H1 (cell line): Measurements from ENCODE around the gene BNIP5. TPM values are rescaled to one million over a fixed set of nuclear protein-coding genes. Genes with fewer than 3 reads are reported as not detected.

ENCODE experiments used
- CTCF ChIA-PET: fragments of 300-600 bp; sonication (Branson Sonifier 250); formaldehyde crosslinking; loops from one replicate; lab custom pipeline; 2021; ENCODE audit not compliant: partially characterized antibody; lab: Charles Lee
- POLR2A ChIA-PET: fragments of 300-600 bp; sonication (Branson Sonifier 250); formaldehyde crosslinking; loops from one replicate; lab custom pipeline; 2021; ENCODE audit warnings: inconsistent platforms; ENCODE audit not compliant: partially characterized antibody; lab: Charles Lee
- DNase-seq, 2 experiments: peaks; one replicate each; pipeline versions ENCODE4 v3.0.0 to v3.0.0-alpha.2; 2010 to 2022; ENCODE audit warnings: low spot score in 2 of 2, low read depth in 1 of 2, mixed read lengths in 1 of 2
- FAIRE-seq: peaks from 2 replicates; lab custom pipeline; 2011; peaks lifted over from hg19 to GRCh38; lab: Jason Lieb, UNC
- H2AFZ ChIP-seq: 2 replicates; pipeline ENCODE4 v1.8.1; 2012; ENCODE audit warnings: low read length, inconsistent platforms
- H2AK5ac ChIP-seq: 2 replicates; pipeline ENCODE4 v1.6.1; 2013; ENCODE audit warnings: low read depth, low read length
- H2BK120ac ChIP-seq: replicated peaks from 2 replicates; pipeline ENCODE3; 2013; ENCODE audit warnings: low read depth, low read length, inconsistent platforms
- H2BK12ac ChIP-seq: 2 replicates; pipeline ENCODE4 v1.6.1; 2013; ENCODE audit warnings: low read depth, low read length
- H2BK15ac ChIP-seq: 2 replicates; pipeline ENCODE4 v1.6.1; 2013; ENCODE audit warnings: low read length
- H2BK20ac ChIP-seq: 2 replicates; pipeline ENCODE4 v1.6.1; 2013; ENCODE audit warnings: low read length
- H2BK5ac ChIP-seq: 2 replicates; pipeline ENCODE4 v1.6.1; 2013; ENCODE audit warnings: low read depth, low read length
- H3K14ac ChIP-seq: 2 replicates; pipeline ENCODE4 v1.6.1; 2013; ENCODE audit warnings: inconsistent platforms; ENCODE audit not compliant: insufficient read length
- H3K18ac ChIP-seq: 2 replicates; pipeline ENCODE4 v1.6.1; 2013; ENCODE audit warnings: low read length; ENCODE audit errors: extremely low read depth
- H3K23ac ChIP-seq: 2 replicates; pipeline ENCODE4 v1.6.1; 2013; ENCODE audit warnings: inconsistent platforms; ENCODE audit not compliant: insufficient read length
- H3K23me2 ChIP-seq: 2 replicates; pipeline ENCODE4 v1.6.1; 2013; ENCODE audit warnings: low read depth, low read length
- H3K27ac ChIP-seq: 2 replicates; pipeline ENCODE4 v1.6.1; 2011; ENCODE audit warnings: low read depth, low read length, inconsistent platforms
- H3K27me3 ChIP-seq, 4 experiments: replicated peaks in 1 of 4; 1 replicate in 1 of 4; 2 replicates in 3 of 4; pipeline versions ENCODE4 v1.6.1 to v1.8.1; 2011 to 2013; ENCODE audit warnings: low read length in 3 of 4, mild to moderate bottlenecking in 3 of 4, inconsistent platforms in 2 of 4, mixed read lengths in 2 of 4, moderate library complexity in 1 of 4; ENCODE audit not compliant: control insufficient read depth in 3 of 4, insufficient read depth in 3 of 4; ENCODE audit errors: extremely low read depth in 1 of 4
- H3K36me3 ChIP-seq, 4 experiments: 2 replicates each; pipeline versions ENCODE4 v1.6.1 to v1.8.1; 2011 to 2013; ENCODE audit warnings: mild to moderate bottlenecking in 4 of 4, low read length in 3 of 4, moderate library complexity in 2 of 4, control low read depth in 1 of 4, inconsistent platforms in 1 of 4; ENCODE audit not compliant: insufficient read depth in 4 of 4, control insufficient read depth in 2 of 4
- H3K4ac ChIP-seq: replicated peaks from 2 replicates; pipeline ENCODE3; 2013; ENCODE audit warnings: low read length, low read depth, mixed read lengths, inconsistent platforms; ENCODE audit not compliant: insufficient read length
- H3K4me1 ChIP-seq, 4 experiments: replicated peaks in 1 of 4; 1 replicate in 1 of 4; 2 replicates in 3 of 4; pipeline versions ENCODE4 v1.6.1 to v1.8.1; 2011 to 2013; ENCODE audit warnings: low read length in 3 of 4, inconsistent platforms in 2 of 4, mixed read lengths in 1 of 4; ENCODE audit not compliant: insufficient read depth in 4 of 4, control insufficient read depth in 3 of 4
- H3K4me2 ChIP-seq, 2 experiments: 2 replicates each; pipeline versions ENCODE4 v1.6.1 to v1.8.1; 2011 to 2013; ENCODE audit warnings: low read depth in 2 of 2, low read length in 2 of 2, control low read depth in 1 of 2, inconsistent platforms in 1 of 2, mild to moderate bottlenecking in 1 of 2; ENCODE audit not compliant: insufficient read depth in 1 of 2
- H3K4me3 ChIP-seq, 4 experiments: fragments of 200-600, 300-600 bp in 1 of 4; sonication (generic), shearing (Covaris generic), sonication (Bioruptor Twin) in 1 of 4; 2 replicates each; pipeline versions ENCODE4 v1.5.1 to v1.8.1; 2011 to 2016; ENCODE audit warnings: low read length in 4 of 4, low read depth in 3 of 4, control low read depth in 2 of 4, inconsistent platforms in 2 of 4, mild to moderate bottlenecking in 2 of 4, mixed read lengths in 1 of 4, moderate library complexity in 1 of 4; ENCODE audit not compliant: insufficient read depth in 2 of 4; ENCODE audit errors: extremely low read depth in 1 of 4
- H3K56ac ChIP-seq: replicated peaks from 2 replicates; pipeline ENCODE3; 2013; ENCODE audit warnings: low read depth, mild to moderate bottlenecking, mixed read lengths, low read length, inconsistent platforms; ENCODE audit not compliant: insufficient read length
- H3K79me1 ChIP-seq: 2 replicates; pipeline ENCODE4 v1.6.1; 2013; ENCODE audit warnings: low read depth, low read length, control low read depth
- H3K79me2 ChIP-seq, 2 experiments: 2 replicates each; pipeline versions ENCODE4 v1.6.1 to v1.8.1; 2012 to 2013; ENCODE audit warnings: low read length in 2 of 2, mild to moderate bottlenecking in 2 of 2, inconsistent platforms in 1 of 2; ENCODE audit not compliant: insufficient read depth in 2 of 2, control insufficient read depth in 1 of 2
- H3K9ac ChIP-seq, 4 experiments: replicated peaks in 1 of 4; 1 replicate in 1 of 4; 2 replicates in 3 of 4; pipeline versions ENCODE4 v1.6.1 to v1.8.1; 2011 to 2013; ENCODE audit warnings: low read depth in 3 of 4, low read length in 3 of 4, control low read depth in 2 of 4, mild to moderate bottlenecking in 2 of 4, moderate library complexity in 2 of 4, inconsistent platforms in 1 of 4; ENCODE audit errors: extremely low read depth in 1 of 4
- H3K9me3 ChIP-seq, 2 experiments: 2 replicates each; pipeline versions ENCODE4 v1.6.1 to v1.8.1; 2012 to 2013; ENCODE audit warnings: mild to moderate bottlenecking in 2 of 2, moderate library complexity in 2 of 2, control low read depth in 1 of 2, inconsistent platforms in 1 of 2, low read depth in 1 of 2, low read length in 1 of 2, mixed read lengths in 1 of 2; ENCODE audit not compliant: insufficient read depth in 2 of 2
- H4K20me1 ChIP-seq, 2 experiments: replicated peaks in 1 of 2; 2 replicates each; pipeline versions ENCODE3 to v1.8.1; 2011 to 2013; ENCODE audit warnings: inconsistent platforms in 2 of 2, low read length in 2 of 2, mild to moderate bottlenecking in 1 of 2; ENCODE audit not compliant: insufficient read depth in 2 of 2, control insufficient read depth in 1 of 2
- H4K5ac ChIP-seq: 2 replicates; pipeline ENCODE4 v1.6.1; 2013; ENCODE audit warnings: low read length, low read depth, mixed read lengths, inconsistent platforms; ENCODE audit not compliant: insufficient read length
- H4K8ac ChIP-seq: 2 replicates; pipeline ENCODE4 v1.8.0; 2013; ENCODE audit warnings: mild to moderate bottlenecking, moderate library complexity, low read length, inconsistent platforms; ENCODE audit not compliant: insufficient read depth; ENCODE audit errors: extremely low read depth
- H4K91ac ChIP-seq: replicated peaks from 2 replicates; pipeline ENCODE3; 2013; ENCODE audit warnings: low read length, mixed read lengths, inconsistent platforms; ENCODE audit not compliant: insufficient read length
- BACH1 ChIP-seq: IDR thresholded peaks from 2 replicates; pipeline ENCODE4 v1.6.1; 2012; ENCODE audit warnings: low read length, improper control_type of control experiment
- BCL11A ChIP-seq, 2 experiments: IDR thresholded peaks; one replicate each; pipeline ENCODE4 v1.6.1; 2011; ENCODE audit warnings: low read depth in 2 of 2, low read length in 2 of 2, mild to moderate bottlenecking in 2 of 2
- CBX8 ChIP-seq: fragments of 300-800, 300-1000 bp; sonication (generic); IDR thresholded peaks from 2 replicates; pipeline ENCODE4 v1.7.1; 2016; ENCODE audit warnings: low read depth, low read length, borderline replicate concordance
- CHD1 ChIP-seq: IDR thresholded peaks from 2 replicates; pipeline ENCODE4 v1.6.1; 2012; ENCODE audit warnings: low read depth, low read length, improper control_type of control experiment
- FOSL1 ChIP-seq: IDR thresholded peaks from 2 replicates; pipeline ENCODE4 v1.6.1; 2011; ENCODE audit warnings: mild to moderate bottlenecking, low read depth, low read length, moderate library complexity; ENCODE audit not compliant: insufficient read depth
- JUND ChIP-seq: IDR thresholded peaks from 2 replicates; pipeline ENCODE4 v1.6.1; 2011; ENCODE audit warnings: mild to moderate bottlenecking, improper control_type of control experiment, low read length
- PHF8 ChIP-seq: fragments of 200-600 bp; sonication (generic); conservative IDR thresholded peaks from 2 replicates; pipeline ENCODE4 v1.7.1; 2012; ENCODE audit warnings: low read depth, mild to moderate bottlenecking, inconsistent platforms, low read length, moderate library complexity
- RXRA ChIP-seq: IDR thresholded peaks from 2 replicates; pipeline ENCODE4 v1.6.1; 2011; ENCODE audit warnings: low read depth, mild to moderate bottlenecking, low read length, moderate library complexity; ENCODE audit not compliant: insufficient read depth
- SIRT6 ChIP-seq: IDR thresholded peaks from one replicate; pipeline ENCODE4 v1.7.1; 2012; ENCODE audit warnings: low read length, inconsistent platforms
- TAF7 ChIP-seq: optimal IDR thresholded peaks from 2 replicates; pipeline ENCODE3; 2011; ENCODE audit warnings: low read depth, mild to moderate bottlenecking, inconsistent platforms, low read length, moderate library complexity, borderline replicate concordance
- YY1 ChIP-seq: IDR thresholded peaks from 2 replicates; pipeline ENCODE4 v1.6.1; 2011; ENCODE audit warnings: low read depth, mild to moderate bottlenecking, low read length
- WGBS, 2 experiments: shearing (Covaris generic) in 1 of 2; methylation state at CpG; one replicate each; pipeline versions ENCODE4 v1.1.6 to v1.1.7; 2013 to 2015; ENCODE audit warnings: low lambda C conversion rate in 2 of 2, mixed read lengths in 2 of 2, inconsistent platforms in 1 of 2, low coverage in 1 of 2, missing lambda C conversion rate in 1 of 2; ENCODE audit not compliant: insufficient replicate concordance in 2 of 2, insufficient coverage in 1 of 2, insufficient read length in 1 of 2; ENCODE audit errors: extremely low coverage in 1 of 2, missing lambda C conversion rate in 1 of 2; 5-methylcytosine and 5-hydroxymethylcytosine counted together
- polyA plus RNA-seq, 7 experiments: library from polyadenylated mRNA; depleted of rRNA in 3 of 7; stranded (reverse) in 5 of 7; unstranded in 2 of 7; fragments of >200 nt in 5 of 7; fragments of 200-250 nt in 2 of 7; gene quantifications; 1 replicate in 5 of 7; 2 replicates in 1 of 7; 4 replicates in 1 of 7; pipeline versions ENCODE4 v1.2.1 to v1.2.3, GENCODE V29; 2011 to 2013; ENCODE audit warnings: missing spikeins in 2 of 7, mixed read lengths in 2 of 7
- total RNA-seq: library from RNA; stranded (reverse); fragmentation: NEBNext Ultra II Directional; extraction: Animal tissue kit (Norgen Biotek cat#: 25700); gene quantifications from 2 replicates; pipeline ENCODE4 v1.2.1, GENCODE V29; 2021

Gene BNIP5
- total and polyA plus RNA-seq, 2 of the 8 experiments (the other 6 are each of a cell fraction or from before 2014, with no cell fraction given), result not detected

- Histone ChIP-seq H3K36me3 (no peaks in the 10 kb centered on the region), H3K4me1 (peaks cover 0 to 7% (median 0%) of the 10 kb centered on the region in 4 experiments; a peak in 2 of 7 replicates), H3K18ac (no peak overlapping the region), H3K23ac (no peak overlapping the region), H3K9ac (no peak overlapping the region), H2BK12ac (no peak overlapping the region), H3K27ac (no peak overlapping the region), H3K4ac (no peak overlapping the region), H2AFZ (no peak overlapping the region), H3K9me3 (no peaks in the 10 kb centered on the region), H3K79me2 (no peaks in the 10 kb centered on the region), H3K27me3 (no peaks in the 10 kb centered on the region; a peak in 1 of 7 replicates), H2BK20ac (no peak overlapping the region), H2AK5ac (no peak overlapping the region), H3K23me2 (no peaks in the 10 kb centered on the region), H2BK120ac (no peak overlapping the region), H2BK5ac (no peak overlapping the region), H4K8ac (no peak overlapping the region), H2BK15ac (no peak overlapping the region; the same call in 1 of the 2 replicates), H3K4me3 (no peak overlapping the region), H3K4me2 (no peak overlapping the region), H3K14ac (no peak overlapping the region), H3K56ac (no peak overlapping the region), H4K20me1 (no peaks in the 10 kb centered on the region), H4K91ac (no peak overlapping the region), H4K5ac (no peak overlapping the region), H3K79me1 (no peaks in the 10 kb centered on the region)
- CTCF ChIA-PET, result interaction anchor here (0.9 to 14.2 kb wide), 9 partner anchors 8 to 179 kb away, joined by 3 to 137 read pairs (median 6); no protein-coding TSS in a partner anchor
- FAIRE-seq, result no peak
- POLR2A ChIA-PET, result no interaction called here
- no peak for TF ChIP-seq CBX8
- TF ChIP-seq TAF7, result no peak
- no peak for TF ChIP-seq BCL11A (IDR thresholded peaks at IDR 0.05; ENCODE audit: low read depth in 2 of 2, low read length in 2 of 2)
- no peak for TF ChIP-seq JUND
- TF ChIP-seq CHD1, result no peak
- no peak for TF ChIP-seq SIRT6
- no peak for TF ChIP-seq RXRA
- TF ChIP-seq FOSL1, result no peak
- TF ChIP-seq BACH1, result no peak
- TF ChIP-seq PHF8, result no peak
- TF ChIP-seq YY1, result no peak
- 88% methylated on average over 9 of the region's 9 CpGs; no CpG with 5 or more reads in 1 of the 2 experiments for WGBS, 2 experiments
- no peak for DNase-seq
Measured at GRCh38 chr6:36319436-36319762, 17.3 kb downstream of the BNIP5 start.
